Fibroblast of skin of scalp (primary cell): Measurements from ENCODE around the gene P4HA1.
"Not testable (repeated sequence)": the region's sequence is repeated elsewhere in the genome, so short reads cannot be mapped to it uniquely, and the experiment has no call there.

ENCODE experiments used
- DNase-seq: peaks from one replicate; pipeline ENCODE4 v3.0.0-alpha.2; 2013

Gene P4HA1

DNA sequence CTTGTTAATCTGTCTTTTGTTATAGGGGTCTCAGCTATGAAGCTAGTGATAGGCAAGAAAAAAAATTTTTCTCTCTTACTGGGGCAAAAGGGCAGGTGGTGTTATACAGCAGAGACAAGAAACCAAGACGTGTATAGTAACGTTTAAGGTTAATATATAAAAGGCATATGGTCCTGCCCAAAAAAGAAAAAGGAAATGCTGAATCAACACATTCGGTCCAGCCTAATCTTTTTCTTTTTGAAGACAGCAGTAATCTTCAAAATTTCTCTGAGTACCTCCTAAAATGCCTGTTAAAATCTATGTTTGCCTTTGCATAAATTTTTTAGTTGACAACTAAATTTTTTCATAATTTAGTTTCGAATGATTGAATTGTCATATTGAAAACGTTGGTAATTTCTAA is 54.5 kb downstream of the P4HA1 start:
- no peak for DNase-seq

- peak; percentile 91 for DNase-seq
Measured at GRCh38 chr10:73039635-73040034, 57.0 kb downstream of the P4HA1 start.

GRCh38 chr10:73036285-73036684 is 60.4 kb downstream of the P4HA1 start:
- DNase-seq: not testable (repeated sequence)

- DNase-seq: no peak
Measured at GRCh38 chr10:73032536-73032935, 64.1 kb downstream of the P4HA1 start.

DNA sequence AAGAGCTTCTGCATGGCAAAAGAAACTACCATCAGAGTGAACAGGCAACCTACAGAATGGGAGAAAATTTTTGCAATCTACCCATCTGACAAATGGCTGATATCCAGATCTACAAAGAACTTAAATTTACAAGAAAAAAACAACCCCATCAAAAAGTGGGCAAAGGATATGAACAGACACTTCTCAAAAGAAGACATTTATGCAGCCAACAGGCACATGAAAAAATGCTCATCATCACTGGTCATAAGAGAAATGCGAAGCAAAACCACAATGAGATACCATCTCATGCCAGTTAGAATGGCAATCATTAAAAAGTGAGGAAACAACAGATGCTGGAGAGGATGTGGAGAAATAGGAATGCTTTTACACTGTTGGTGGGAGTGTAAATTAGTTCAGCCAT is 70.0 kb downstream of the P4HA1 start:
- not testable (repeated sequence) for DNase-seq

DNA sequence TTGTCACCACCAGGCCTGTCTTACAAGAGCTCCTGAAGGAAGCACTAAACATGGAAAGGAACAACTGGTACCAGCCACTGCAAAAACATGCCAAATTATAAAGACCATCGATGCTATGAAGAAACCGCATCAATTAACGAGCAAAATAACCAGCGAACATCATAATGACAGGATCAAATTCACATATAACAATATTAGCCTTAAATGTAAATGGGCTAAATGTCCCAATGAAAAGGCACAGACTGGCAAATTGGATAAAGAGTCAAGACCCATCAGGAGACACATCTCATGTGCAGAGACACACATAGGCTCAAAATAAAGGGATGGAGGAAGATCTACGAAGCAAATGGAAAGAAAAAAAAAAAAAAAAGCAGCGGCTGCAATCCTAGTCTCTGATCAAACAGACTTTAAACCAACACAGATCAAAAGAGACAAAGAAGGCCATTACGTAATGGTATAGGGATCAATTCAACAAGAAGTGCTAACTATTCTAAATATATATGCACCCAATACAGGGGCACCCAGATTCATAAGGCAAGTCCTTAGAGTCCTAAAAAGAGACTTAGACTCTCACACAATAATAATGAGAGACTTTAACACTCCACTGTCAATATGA is 73.1 kb downstream of the P4HA1 start:
- DNase-seq: not testable (repeated sequence)

DNA sequence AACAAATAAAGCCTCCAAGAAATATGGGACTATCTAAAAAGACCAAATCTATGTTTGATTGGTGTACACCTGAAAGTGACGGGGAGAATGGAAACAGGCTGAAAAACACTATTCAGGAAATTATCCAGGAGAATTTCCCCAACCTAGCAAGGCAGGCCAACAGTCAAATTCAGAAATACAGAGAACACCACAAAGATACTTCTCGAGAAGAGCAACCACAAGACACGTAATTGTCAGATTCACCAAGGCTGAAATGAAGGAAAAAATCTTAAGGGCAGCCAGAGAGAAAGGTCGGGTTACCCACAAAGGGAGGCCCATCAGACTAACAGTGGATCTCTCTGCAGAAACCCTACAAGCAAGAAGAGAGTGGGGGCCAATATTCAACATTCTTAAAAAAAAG is 73.7 kb downstream of the P4HA1 start:
- not testable (repeated sequence) for DNase-seq

DNA sequence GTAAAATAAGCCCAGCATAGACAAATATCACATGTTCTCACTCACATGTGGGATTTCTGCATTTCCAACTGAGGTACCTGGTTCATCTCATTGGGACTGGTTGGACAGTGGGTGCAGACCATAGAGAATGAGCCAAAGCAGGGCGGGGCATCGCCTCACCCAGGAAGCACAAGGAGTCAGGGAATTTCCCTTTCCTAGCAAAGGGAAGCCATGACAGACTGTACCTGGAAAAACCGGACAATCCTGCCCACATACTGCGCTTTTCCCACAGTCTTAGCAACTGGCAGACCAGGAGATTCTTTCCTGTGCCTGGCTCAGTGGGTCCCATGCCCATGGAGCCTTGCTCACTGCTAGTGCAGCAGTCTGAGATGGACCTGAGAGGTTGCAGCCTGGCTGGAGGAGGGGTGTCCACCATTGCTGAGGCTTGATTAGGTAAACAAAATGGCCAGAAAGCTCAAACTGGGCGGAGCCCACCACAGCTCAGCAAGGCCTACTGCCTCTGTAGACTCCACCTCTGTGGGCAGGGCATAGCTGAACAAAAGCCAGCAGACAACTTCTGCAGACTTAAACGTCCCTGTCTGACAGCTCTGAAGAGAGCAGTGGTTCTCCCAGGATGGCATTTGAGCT is 75.0 kb downstream of the P4HA1 start:
- not testable (repeated sequence) for DNase-seq

GRCh38 chr10:73021050-73021449 is 75.6 kb downstream of the P4HA1 start:
- DNase-seq: no peak

GRCh38 chr10:73019100-73019499 is 77.6 kb downstream of the P4HA1 start:
- no peak for DNase-seq

DNA sequence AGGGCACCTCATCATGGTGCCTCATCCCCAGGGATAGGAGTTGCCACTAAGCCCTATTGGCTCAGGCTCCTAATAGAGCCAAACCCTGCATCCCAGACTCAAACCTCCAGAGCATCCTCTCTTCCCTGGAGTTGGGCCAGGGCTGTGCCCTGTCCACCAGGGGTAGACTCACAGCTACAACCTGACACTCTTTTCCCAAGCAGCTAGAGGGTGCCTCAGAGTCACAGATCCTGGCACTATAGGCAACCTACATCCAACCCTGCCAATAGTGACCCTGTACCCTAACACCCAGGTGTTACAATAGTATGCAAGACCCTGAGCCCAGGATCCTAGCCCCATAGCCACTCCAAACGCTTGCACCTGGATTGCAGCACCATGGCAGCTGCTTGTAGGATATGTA is 78.0 kb downstream of the P4HA1 start:
- DNase-seq: no peak

- no peak for DNase-seq
Measured at GRCh38 chr10:73017955-73018480, 78.6 kb downstream of the P4HA1 start.

DNA sequence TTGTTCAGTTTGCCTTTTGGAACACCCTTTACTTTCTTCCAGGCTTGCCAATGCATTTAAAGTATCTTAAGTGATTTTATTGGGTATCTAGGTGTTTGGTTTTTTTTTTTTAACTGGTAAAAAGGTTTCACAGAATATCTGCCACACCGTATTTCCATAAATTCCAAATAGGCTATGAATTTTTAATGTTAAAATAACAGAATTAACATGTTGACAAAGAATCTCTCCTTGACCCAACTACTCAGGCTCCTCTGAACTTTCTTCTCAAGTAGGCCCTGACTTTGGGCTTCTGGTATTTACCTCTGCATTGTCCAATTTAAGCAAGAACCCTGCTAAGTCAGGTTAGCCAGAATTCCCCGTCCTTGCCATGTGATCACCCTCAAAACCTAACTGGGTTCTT is 80.9 kb downstream of the P4HA1 start:
- DNase-seq: no peak

DNA sequence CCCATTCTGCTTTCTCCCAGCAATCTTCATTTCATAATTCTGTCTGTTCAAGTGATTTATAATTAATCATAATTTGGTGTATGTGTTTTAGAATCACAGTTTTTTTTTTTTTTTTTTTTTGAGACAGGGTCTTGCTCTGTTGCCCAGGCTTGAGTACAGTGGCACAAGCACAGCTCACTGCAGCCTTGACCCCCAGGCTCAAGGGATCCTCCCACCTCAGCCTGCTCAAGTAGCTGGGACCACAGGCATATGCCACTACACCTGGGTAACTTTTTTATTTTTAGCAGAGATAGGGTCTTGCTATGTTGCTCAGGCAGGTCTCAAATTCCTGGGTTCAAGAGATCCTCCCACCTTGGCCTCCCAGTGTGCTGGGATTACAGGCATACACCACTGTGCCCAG is 92.8 kb downstream of the P4HA1 start:
- DNase-seq: no peak

GRCh38 chr10:73000973-73001372 is 95.7 kb downstream of the P4HA1 start:
- DNase-seq: no peak

GRCh38 chr10:72997099-72997498 is 99.6 kb downstream of the P4HA1 start:
- no peak for DNase-seq

DNA sequence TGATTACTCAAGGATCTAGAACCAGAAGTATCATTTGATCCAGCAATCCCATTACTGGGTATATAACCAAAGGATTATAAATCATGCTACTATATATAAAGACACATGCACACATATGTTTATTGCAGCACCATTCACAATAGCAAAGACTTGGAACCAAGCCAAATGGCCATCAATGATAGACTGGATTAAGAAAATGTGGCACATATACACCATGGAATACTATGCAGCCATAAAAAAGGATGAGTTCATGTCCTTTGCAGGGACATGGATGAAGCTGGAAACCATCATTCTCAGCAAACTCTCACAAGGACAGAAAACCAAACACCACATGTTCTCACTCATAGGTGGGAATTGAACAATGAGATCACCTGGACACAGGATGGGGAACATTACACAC is 101.2 kb downstream of the P4HA1 start:
- DNase-seq: not testable (repeated sequence)

DNA sequence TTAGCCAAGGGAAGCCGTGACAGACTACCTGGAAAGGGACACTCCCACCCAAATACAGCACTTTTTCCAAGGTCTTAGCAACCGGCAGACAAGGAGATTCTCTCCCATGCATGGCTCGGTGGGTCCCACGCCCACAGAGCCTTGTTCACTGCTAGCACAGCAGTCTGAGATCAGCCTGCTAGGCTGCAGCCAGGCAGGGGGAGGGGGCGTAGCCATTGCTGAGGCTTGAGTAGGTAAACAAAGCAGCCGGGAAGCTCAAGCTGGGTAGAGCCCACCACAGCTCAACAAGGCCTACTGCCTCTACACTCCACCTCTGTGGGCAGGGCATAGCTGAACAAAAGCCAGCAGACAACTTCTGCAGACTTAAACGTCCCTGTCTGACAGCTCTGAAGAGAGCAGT is 106.9 kb downstream of the P4HA1 start:
- DNase-seq: not testable (repeated sequence)

- DNase-seq: not testable (repeated sequence)
Measured at GRCh38 chr10:72984618-72985017, 112.0 kb downstream of the P4HA1 start.

DNA sequence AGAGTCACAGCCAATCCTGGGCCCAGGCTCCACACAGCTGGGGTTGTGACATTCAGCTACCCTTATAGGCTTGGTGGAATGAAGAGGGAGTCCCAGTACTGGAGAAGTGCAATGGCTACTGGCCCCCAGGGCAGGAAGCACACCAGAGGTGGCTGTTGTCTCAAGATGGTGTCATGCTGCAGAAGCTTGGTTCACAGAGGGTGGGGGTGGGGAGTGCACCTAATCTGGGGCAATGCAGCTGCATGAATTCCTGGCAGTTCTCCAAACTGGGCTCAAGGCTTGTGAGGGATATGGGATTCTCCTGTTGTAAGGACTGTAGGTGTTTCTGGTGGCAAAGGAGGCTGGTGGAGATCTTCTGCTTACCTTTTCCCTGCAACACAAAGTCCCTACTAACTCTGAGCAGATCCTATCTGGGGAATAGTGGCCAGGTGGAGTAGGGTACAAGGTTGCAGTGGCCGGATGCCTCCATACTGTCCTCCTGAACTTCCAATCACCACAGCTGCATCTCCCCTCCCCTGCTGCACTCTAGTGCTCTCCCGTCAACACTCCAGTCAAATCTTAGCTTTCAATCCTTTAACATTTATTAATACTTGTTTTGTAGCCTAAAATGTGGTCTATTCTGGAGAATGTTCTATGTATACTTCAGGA is 114.7 kb downstream of the P4HA1 start:
- DNase-seq: peak; percentile 8

DNA sequence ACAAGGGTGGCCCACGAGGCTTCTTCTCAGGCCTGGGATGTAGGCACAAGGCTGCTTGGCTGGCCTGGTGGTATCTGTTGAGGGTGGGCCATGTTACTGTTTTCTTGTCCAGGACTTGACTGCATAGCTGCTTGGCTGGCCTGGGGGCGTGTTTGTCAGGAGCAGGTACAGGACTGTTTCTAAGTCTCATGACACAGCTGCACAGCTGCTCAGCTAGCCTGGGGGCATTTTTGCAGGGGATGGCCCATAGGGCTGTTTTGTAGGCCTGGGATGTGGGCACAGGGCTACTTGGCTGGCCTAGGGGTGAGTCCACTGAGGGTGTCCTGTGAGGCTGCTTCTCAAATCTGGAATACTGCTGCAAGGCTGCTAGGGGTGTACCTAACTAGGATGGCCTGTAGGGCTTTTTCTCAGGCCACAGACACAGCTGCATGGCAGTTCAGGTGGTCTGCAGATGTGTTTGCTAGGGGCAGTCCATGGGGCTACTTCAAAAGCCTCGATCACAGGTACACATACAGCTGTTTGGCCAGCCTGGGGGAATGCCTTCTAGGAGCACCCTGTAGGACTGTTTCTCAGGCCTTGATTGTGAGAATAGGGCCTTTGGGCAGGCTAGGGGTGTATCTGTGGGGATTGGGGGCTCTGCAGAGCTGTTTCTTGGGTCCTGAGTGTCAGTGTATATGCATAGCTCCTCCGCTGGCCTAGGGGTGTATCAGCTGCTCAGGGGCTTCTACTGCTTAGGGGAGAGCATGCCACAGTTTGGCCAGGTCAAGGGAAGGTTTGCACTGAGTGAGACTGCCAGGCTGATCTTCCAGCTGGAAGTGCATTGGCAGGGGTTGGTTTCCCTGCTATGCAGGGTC is 115.4 kb downstream of the P4HA1 start:
- DNase-seq: no peak

GRCh38 chr10:72980348-72980747 is 116.3 kb downstream of the P4HA1 start:
- DNase-seq: no peak

- DNase-seq: no peak
Measured at GRCh38 chr10:72979709-72980108, 117.0 kb downstream of the P4HA1 start.
